Ovary (tissue), 3 donors: Measurements from ENCODE around the gene HOATZ.

Experiments
- CTCF ChIP-seq, 3 donors: fragments of 450-650 bp in 2 of 3; fragments of 200-600 bp in 1 of 3; IDR thresholded peaks; one replicate each; pipeline versions ENCODE4 v1.5.1 to v1.8.0; 2016 to 2022; ENCODE audit warnings: antibody characterized with exemption in 3 of 3, mild to moderate bottlenecking in 1 of 3
- EP300 ChIP-seq: sonication (generic); formaldehyde crosslinking; IDR thresholded peaks from one replicate; pipeline ENCODE4 v1.6.1; 2017; ENCODE audit warnings: antibody characterized with exemption
- POLR2A ChIP-seq: fragments of 450-650 bp; IDR thresholded peaks from one replicate; pipeline ENCODE4 v1.6.1; 2017; ENCODE audit warnings: antibody characterized with exemption, mild to moderate bottlenecking, moderate library complexity
- donor health status: DM: no; HTN: no; CAD: no.

- TF ChIP-seq POLR2A (no peak), CTCF (IDR thresholded peaks at IDR 0.05) (no peak), EP300 (no peak)
These were observed 58.0 kb downstream of the HOATZ start for GRCh38 chr11:111572581-111572980.
